ENCODE measurements around the gene DLG5. TPM values are rescaled to one million over a fixed set of nuclear protein-coding genes. Genes with fewer than 3 reads are reported as not detected.

Gene DLG5
- total and polyA plus RNA-seq, 4 donors: 1.2 to 7.1 (median 4.6) TPM

DNA sequence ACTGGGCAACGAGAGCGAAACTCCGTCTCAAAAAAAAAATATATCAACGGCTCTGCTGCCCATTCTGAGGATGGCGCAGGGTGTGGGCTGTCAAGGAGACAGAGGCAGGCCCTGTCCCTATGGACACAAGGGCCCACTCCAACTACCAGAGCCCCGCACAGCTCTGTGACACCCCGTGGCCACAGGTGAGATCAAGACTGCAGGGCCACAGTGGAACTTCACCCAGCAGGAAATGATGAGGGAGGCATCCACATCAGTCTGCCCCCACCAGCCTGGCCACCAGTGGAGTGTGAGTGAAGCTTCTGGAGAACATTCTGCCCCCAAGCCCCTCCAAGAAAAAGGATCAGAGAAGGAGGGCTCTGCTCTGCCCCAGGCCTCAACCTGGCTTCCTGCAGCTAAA, 136.7 kb downstream of the DLG5 start:
- Histone ChIP-seq H3K9me3 (ENCODE audit: control insufficient read depth in 4 of 4, low read length in 3 of 4) (no peaks in the 10 kb centered on the region), H3K4me1 (ENCODE audit: control insufficient read depth in 4 of 4, insufficient read depth in 4 of 4, low read length in 3 of 4) (no peaks in the 10 kb centered on the region), H3K4me3 (ENCODE audit: low read depth in 1 of 3, low read length in 3 of 3) (no peak overlapping the region), H3K36me3 (ENCODE audit: control insufficient read depth in 4 of 4, insufficient read depth in 3 of 4, low read depth in 1 of 4, low read length in 3 of 4) (peaks cover 5 to 25% (median 10%) of the 10 kb centered on the region in 4 donors), H3K27ac (ENCODE audit: low read depth in 1 of 2, low read length in 2 of 2) (no peak overlapping the region), H3K9ac (ENCODE audit: low read depth in 1 of 2, low read length in 2 of 2) (no peak overlapping the region), H3K27me3 (ENCODE audit: control insufficient read depth in 4 of 4, insufficient read depth in 4 of 4, low read length in 3 of 4) (no peaks in the 10 kb centered on the region)
- TF ChIP-seq FOXA1 (IDR thresholded peaks at IDR 0.05): no peak
- no peak for TF ChIP-seq EGR1 (IDR thresholded peaks at IDR 0.05; ENCODE audit: low read depth in 2 of 2)
- TF ChIP-seq, protein P1, sequence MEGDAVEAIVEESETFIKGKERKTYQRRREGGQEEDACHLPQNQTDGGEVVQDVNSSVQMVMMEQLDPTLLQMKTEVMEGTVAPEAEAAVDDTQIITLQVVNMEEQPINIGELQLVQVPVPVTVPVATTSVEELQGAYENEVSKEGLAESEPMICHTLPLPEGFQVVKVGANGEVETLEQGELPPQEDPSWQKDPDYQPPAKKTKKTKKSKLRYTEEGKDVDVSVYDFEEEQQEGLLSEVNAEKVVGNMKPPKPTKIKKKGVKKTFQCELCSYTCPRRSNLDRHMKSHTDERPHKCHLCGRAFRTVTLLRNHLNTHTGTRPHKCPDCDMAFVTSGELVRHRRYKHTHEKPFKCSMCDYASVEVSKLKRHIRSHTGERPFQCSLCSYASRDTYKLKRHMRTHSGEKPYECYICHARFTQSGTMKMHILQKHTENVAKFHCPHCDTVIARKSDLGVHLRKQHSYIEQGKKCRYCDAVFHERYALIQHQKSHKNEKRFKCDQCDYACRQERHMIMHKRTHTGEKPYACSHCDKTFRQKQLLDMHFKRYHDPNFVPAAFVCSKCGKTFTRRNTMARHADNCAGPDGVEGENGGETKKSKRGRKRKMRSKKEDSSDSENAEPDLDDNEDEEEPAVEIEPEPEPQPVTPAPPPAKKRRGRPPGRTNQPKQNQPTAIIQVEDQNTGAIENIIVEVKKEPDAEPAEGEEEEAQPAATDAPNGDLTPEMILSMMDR (IDR thresholded peaks at IDR 0.05; ENCODE audit: low read depth, low read length, missing input control): no peak
- TF ChIP-seq TAF1 (conservative IDR thresholded peaks at IDR 0.05): no peak
- TF ChIP-seq, protein P2, sequence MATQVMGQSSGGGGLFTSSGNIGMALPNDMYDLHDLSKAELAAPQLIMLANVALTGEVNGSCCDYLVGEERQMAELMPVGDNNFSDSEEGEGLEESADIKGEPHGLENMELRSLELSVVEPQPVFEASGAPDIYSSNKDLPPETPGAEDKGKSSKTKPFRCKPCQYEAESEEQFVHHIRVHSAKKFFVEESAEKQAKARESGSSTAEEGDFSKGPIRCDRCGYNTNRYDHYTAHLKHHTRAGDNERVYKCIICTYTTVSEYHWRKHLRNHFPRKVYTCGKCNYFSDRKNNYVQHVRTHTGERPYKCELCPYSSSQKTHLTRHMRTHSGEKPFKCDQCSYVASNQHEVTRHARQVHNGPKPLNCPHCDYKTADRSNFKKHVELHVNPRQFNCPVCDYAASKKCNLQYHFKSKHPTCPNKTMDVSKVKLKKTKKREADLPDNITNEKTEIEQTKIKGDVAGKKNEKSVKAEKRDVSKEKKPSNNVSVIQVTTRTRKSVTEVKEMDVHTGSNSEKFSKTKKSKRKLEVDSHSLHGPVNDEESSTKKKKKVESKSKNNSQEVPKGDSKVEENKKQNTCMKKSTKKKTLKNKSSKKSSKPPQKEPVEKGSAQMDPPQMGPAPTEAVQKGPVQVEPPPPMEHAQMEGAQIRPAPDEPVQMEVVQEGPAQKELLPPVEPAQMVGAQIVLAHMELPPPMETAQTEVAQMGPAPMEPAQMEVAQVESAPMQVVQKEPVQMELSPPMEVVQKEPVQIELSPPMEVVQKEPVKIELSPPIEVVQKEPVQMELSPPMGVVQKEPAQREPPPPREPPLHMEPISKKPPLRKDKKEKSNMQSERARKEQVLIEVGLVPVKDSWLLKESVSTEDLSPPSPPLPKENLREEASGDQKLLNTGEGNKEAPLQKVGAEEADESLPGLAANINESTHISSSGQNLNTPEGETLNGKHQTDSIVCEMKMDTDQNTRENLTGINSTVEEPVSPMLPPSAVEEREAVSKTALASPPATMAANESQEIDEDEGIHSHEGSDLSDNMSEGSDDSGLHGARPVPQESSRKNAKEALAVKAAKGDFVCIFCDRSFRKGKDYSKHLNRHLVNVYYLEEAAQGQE (IDR thresholded peaks at IDR 0.05): no peak
- TF ChIP-seq, protein P3, sequence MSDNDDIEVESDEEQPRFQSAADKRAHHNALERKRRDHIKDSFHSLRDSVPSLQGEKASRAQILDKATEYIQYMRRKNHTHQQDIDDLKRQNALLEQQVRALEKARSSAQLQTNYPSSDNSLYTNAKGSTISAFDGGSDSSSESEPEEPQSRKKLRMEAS (IDR thresholded peaks at IDR 0.05): no peak
- TF ChIP-seq, protein P4, sequence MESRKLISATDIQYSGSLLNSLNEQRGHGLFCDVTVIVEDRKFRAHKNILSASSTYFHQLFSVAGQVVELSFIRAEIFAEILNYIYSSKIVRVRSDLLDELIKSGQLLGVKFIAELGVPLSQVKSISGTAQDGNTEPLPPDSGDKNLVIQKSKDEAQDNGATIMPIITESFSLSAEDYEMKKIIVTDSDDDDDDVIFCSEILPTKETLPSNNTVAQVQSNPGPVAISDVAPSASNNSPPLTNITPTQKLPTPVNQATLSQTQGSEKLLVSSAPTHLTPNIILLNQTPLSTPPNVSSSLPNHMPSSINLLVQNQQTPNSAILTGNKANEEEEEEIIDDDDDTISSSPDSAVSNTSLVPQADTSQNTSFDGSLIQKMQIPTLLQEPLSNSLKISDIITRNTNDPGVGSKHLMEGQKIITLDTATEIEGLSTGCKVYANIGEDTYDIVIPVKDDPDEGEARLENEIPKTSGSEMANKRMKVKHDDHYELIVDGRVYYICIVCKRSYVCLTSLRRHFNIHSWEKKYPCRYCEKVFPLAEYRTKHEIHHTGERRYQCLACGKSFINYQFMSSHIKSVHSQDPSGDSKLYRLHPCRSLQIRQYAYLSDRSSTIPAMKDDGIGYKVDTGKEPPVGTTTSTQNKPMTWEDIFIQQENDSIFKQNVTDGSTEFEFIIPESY (IDR thresholded peaks at IDR 0.05): no peak
- no peak for TF ChIP-seq FOXA2 (IDR thresholded peaks at IDR 0.05)
- TF ChIP-seq, protein P5, sequence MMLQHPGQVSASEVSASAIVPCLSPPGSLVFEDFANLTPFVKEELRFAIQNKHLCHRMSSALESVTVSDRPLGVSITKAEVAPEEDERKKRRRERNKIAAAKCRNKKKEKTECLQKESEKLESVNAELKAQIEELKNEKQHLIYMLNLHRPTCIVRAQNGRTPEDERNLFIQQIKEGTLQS (IDR thresholded peaks at IDR 0.05): no peak
- no peak for TF ChIP-seq NR2F2 (IDR thresholded peaks at IDR 0.05)
- no peak for TF ChIP-seq HNF4G (IDR thresholded peaks at IDR 0.05)
- no peak for TF ChIP-seq JUND (IDR thresholded peaks at IDR 0.05)
- no peak for TF ChIP-seq RXRA (IDR thresholded peaks at IDR 0.05)
- no peak for TF ChIP-seq RAD21 (IDR thresholded peaks at IDR 0.05)
- 96% methylated on average over 7 of the region's 7 CpGs for WGBS
- DNase-seq (ENCODE audit: low spot score): no peak

DNA sequence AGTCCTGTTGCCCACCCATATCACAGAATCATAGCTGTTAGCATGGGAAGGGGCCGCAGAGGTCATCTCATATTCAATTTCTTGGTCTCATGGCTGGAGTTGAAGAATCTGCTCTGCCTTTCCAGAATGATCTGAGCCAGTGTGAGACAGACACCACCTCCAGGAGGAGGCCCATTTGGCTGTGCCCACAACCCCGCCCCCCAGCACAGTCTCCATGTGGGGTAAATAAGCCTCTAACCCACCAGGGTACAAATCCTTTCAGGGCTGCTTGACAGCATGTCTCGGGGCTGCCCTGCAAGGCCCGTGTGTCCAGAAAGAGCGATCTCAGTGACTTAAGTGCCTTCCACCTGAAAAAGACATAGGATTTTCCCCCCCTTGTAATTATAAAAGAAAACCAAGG, 137.5 kb downstream of the DLG5 start:
- TF ChIP-seq, protein P5 (IDR thresholded peaks at IDR 0.05): no peak
- TF ChIP-seq RAD21 (IDR thresholded peaks at IDR 0.05) (no peak), GABPA (IDR thresholded peaks at IDR 0.05 in 1 of 2, conservative IDR thresholded peaks at IDR 0.05 in 1 of 2) (no peak), NR2F2 (IDR thresholded peaks at IDR 0.05) (no peak), FOXA2 (IDR thresholded peaks at IDR 0.05) (no peak), RXRA (IDR thresholded peaks at IDR 0.05) (no peak), HNF4A (conservative IDR thresholded peaks at IDR 0.05) (no peak), TAF1 (conservative IDR thresholded peaks at IDR 0.05) (no peak), HNF4G (IDR thresholded peaks at IDR 0.05) (no peak), YY1 (IDR thresholded peaks at IDR 0.05) (no peak), SP1 (IDR thresholded peaks at IDR 0.05) (no peak)
- TF ChIP-seq, protein P3 (IDR thresholded peaks at IDR 0.05): no peak
- TF ChIP-seq, protein P2 (IDR thresholded peaks at IDR 0.05): no peak
- no peak overlapping the region for H3K4me3 ChIP-seq (ENCODE audit: low read depth in 1 of 3, low read length in 3 of 3)
- no peak overlapping the region for H3K9ac ChIP-seq (ENCODE audit: low read depth in 1 of 2, low read length in 2 of 2)
- no peaks in the 10 kb centered on the region for H3K27me3 ChIP-seq (ENCODE audit: control insufficient read depth in 4 of 4, insufficient read depth in 4 of 4, low read length in 3 of 4)
- H3K9me3 ChIP-seq (ENCODE audit: control insufficient read depth in 4 of 4, low read length in 3 of 4): no peaks in the 10 kb centered on the region
- WGBS: 98% methylated on average over 5 of the region's 5 CpGs
- H3K36me3 ChIP-seq (ENCODE audit: control insufficient read depth in 4 of 4, insufficient read depth in 3 of 4, low read depth in 1 of 4, low read length in 3 of 4): peaks cover 4 to 22% (median 10%) of the 10 kb centered on the region in 4 donors
- H3K4me1 ChIP-seq (ENCODE audit: control insufficient read depth in 4 of 4, insufficient read depth in 4 of 4, low read length in 3 of 4): no peaks in the 10 kb centered on the region
- no peak overlapping the region for H3K27ac ChIP-seq (ENCODE audit: low read depth in 1 of 2, low read length in 2 of 2)
- DNase-seq (ENCODE audit: low spot score): no peak
